Medulla oblongata (tissue), 1 donor: ENCODE measurements around the gene EXOSC7.

Experiments
- DNase-seq: peaks from one replicate; pipeline ENCODE4 v3.0.0-alpha.2; 2015; ENCODE audit errors: extremely low spot score

EXOSC7 gene

DNA sequence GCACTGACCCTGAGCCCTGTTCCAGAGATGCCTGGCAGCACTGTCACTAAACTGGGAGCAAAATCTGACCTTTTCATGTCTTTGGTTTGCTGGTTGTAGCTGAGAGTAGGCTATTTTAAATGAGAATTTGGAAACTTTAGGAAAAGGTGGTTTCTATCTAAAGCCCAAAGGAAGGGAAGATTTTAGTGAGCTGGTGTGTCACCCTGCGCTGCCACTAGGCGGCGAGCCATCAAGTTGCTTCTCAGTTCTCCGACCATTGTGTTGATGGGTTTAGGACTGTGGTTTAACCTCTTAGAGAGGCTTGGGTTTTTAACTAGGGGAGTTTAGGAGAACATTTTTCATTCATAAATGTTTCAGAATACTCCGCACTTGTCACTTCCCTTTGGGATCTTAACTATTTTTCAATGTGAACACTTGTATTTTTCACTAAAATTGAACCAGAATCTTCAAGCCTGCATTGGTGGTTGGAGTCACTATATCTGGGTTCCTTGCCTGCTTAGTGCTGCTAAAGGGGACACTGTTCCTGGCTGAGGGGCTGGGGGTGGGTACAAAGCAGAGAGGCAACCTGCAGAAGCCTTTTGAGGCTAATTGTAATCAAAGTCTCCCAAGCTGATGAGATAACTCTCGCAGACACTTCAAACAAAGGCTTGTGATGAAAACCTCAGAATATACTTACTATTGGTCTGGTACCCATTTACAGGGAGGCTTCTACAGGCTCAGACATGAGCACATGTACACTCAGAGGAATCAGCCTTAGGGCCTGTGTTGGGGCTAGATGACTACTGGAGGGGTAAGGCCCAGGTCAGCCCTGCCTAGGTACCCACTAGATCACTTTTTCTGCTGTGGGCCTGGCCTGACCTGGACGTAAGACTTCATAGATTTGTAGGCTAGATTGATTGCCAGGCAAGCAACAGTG, 16.8 kb downstream of the EXOSC7 start:
- DNase-seq: no peak

- no peak for DNase-seq
These were observed 17.6 kb downstream of the EXOSC7 start for GRCh38 chr3:44993471-44994205.

- DNase-seq: peak; percentile 51
These were observed 19.2 kb downstream of the EXOSC7 start for GRCh38 chr3:44995142-44995770.

DNA sequence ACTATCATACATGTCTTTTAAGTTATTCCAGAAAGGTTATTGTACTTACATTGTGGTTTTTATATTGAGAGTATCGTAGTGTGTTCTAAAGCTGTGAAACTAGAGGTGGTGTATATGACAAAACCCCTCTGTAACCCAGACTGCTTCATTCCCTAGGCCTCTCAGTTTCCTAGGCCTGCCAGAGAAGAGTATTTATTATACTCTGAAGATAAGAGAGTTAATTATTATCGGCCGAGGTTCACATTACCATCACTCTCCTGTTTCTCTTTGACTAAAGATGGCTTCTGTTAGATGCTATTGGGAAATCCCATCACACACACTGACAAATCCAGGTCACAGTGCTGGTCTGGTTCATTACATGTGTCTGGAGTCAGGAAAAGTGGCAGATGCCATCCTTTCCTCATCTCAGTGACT, 20.5 kb downstream of the EXOSC7 start:
- DNase-seq: no peak

- DNase-seq: no peak
These were observed 23.7 kb downstream of the EXOSC7 start for GRCh38 chr3:44999782-45000181.

GRCh38 chr3:45000823-45001222, 24.8 kb downstream of the EXOSC7 start:
- DNase-seq: no peak

GRCh38 chr3:45001738-45002137, 25.7 kb downstream of the EXOSC7 start:
- DNase-seq: no peak

GRCh38 chr3:45002139-45002660, 26.2 kb downstream of the EXOSC7 start:
- no peak for DNase-seq

- no peak for DNase-seq
These were observed 26.7 kb downstream of the EXOSC7 start for GRCh38 chr3:45002720-45003119.

- no peak for DNase-seq
These were observed 27.4 kb downstream of the EXOSC7 start for GRCh38 chr3:45003406-45003805.

- DNase-seq: no peak
These were observed 27.8 kb downstream of the EXOSC7 start for GRCh38 chr3:45003859-45004258.

DNA sequence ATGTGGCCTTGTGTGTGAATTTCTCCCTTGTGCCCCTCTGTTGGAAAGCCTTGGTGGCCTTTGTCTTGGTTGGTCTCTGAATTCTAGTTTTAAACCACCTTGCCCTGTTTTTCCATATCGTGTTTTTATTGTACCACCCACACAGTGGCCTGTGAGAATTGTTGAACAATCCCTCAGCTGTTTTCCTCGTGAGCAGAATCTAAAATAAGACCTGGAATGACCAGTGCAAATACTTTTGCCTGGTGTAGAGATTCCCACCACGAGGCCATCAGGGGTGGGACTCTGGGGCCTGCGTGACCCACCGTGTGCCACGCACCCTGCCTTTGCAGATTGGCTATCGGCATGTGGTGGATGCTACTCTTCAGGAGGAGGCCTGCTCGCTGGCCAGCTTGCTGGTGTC, 31.0 kb downstream of the EXOSC7 start:
- DNase-seq: no peak

GRCh38 chr3:45008117-45008516, 32.1 kb downstream of the EXOSC7 start:
- DNase-seq: no peak

DNA sequence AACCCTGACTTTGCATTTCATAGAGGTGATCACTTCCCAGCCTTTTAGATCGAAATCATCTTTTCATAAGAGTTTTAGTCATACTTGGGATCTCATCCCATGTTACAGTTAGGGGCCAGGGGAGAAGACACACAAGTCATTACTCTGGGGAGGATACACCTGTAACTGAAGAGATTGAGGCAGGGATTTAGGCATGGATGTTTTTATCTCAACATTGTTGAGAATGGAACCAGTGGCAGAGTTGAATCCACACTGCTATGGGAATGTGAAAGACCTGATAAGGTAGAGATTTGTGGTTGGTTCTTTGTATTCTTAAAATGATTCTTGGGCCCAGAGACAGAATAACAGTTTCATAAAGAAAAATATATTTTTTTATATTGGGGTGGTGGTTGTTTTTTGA, 33.8 kb downstream of the EXOSC7 start:
- DNase-seq: no peak

DNA sequence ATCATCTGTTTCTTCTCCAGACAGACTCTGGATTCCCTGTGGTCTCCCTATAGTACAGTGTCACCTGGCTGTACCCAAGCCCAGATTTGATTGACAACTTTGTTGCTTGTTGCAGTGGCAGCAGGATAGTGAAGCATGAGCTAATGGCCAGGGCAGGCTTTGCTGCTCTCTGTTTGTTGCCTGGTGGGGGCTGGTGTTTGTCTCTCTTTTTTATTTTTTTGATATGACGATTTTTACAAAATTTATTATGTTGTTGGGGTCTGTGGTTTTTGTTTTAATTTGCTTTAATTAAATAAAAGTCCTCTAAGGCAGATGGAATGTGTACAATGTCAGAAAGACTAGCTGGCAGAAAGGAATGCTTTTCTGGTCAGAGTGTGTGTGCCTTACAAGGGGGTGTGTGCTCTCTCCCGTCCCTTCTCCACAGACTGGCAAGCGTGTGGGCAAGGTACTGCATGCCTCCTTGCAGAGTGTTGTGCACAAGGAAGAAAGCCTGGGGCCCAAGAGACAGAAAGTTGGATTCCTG, 34.8 kb downstream of the EXOSC7 start:
- no peak for DNase-seq

GRCh38 chr3:45011756-45012508, 35.9 kb downstream of the EXOSC7 start:
- peak; percentile 65 for DNase-seq

DNA sequence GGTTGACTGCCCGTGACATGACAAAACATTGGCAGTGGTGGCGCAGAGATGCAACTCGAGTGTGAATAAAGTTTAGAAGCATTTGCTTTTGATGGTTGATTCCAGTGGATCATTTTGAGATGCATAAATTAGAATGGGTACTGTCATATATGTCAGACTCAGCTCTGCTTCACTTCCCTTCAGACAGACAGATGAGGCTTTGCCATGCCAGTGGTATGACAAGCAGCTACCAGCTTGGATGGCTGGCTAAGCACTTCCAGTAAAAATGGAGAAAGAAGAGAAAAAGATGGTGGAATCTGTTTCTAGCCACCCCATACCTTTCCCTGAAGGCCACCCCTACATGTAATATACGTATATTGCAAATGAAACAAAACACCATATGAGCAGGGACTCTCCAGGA, 36.5 kb downstream of the EXOSC7 start:
- no peak for DNase-seq

DNA sequence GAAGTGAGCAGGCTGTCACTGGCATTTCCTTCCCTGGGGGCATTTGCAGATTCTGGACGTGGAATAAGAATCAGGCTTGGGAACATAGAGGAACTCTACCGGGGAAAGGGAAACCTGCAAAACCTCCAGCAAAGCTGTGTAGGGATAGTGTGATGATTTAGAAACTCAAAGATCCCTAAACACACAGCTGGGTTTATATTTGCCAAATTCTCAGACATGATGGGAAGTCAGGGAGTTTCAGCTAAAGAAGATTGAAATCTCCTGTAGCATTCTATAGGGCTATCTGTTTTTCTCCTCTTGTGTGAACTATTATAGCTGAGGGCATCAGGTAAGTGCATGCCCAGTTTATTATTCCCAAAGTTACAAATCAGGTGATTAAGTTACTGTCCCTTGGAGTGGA, 40.9 kb downstream of the EXOSC7 start:
- DNase-seq: no peak

DNA sequence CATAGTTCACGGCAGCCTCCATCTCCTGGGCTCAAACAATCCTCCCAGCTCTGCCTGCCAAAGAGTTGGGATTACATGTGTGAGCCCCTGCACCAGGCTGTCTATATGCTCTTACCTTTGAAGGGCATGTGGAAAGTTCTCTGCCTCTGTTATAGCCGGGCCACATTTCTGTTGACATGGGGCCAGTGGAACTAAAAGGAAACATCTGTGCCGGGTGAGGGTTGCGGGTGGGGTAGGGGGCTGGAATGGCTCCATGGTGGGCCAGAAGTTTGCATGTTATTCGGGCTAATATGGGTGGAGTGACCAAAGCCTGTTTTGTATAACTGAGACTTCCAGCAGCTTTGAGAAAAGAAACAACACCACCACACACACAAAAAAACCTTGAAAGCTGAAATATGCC, 41.8 kb downstream of the EXOSC7 start:
- DNase-seq: no peak

DNA sequence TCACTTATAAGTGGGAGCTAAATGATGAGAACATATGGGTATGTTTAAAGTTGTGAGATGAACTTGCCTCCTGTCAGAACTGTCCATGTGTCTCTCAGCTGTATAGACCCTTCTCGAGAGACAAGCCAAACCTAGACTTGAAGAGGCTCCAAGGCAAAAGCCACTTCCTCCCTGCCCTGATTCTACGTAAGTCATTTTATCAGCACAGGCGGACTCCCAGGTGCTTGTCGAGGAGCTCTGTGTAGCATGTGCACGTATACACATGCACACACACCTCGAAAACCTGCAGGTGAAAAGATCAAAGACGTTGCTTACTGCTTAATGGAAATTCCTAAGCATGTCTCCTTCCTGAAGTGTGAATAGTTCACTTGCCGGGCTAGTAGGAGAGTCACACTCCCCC, 44.5 kb downstream of the EXOSC7 start:
- DNase-seq: no peak
